Stimulated activated CD4-positive, alpha-beta T cell treated with anti-CD3 and anti-CD28 coated beads, Interleukin-4, amount 100 ng/mL, for 1 hour (primary cell): ENCODE data around the gene CCNJ.
A peak's percentile ranks its signal among the peaks of the same experiment; 100 is the strongest.
"Not testable (repeated sequence)": the region's sequence is repeated elsewhere in the genome, so short reads cannot be mapped to it uniquely, and the experiment has no call there.

Experiments
- DNase-seq: peaks from one replicate; pipeline ENCODE4 v3.0.0-alpha.2; 2020

The CCNJ gene

GRCh38 chr10:96043033-96043892, at the start of gene CCNJ:
CCNJ (plus strand) TSS chr10:96043583; CDS start chr10:96044394, 811 bp downstream.
- peak; percentile 84 for DNase-seq

- DNase-seq = not testable (repeated sequence)
Observed at GRCh38 chr10:95994376-95994775, 49.0 kb upstream of the CCNJ start.

- no peak for DNase-seq
Observed at GRCh38 chr10:95998255-95998784, 45.1 kb upstream of the CCNJ start.

- no peak for DNase-seq
Observed at GRCh38 chr10:96013956-96014355, 29.4 kb upstream of the CCNJ start.

GRCh38 chr10:96014473-96015102, 28.8 kb upstream of the CCNJ start:
- no peak for DNase-seq

- DNase-seq = no peak
Observed at GRCh38 chr10:96017191-96017687, 26.1 kb upstream of the CCNJ start.

GRCh38 chr10:96021332-96021731, 22.1 kb upstream of the CCNJ start:
- DNase-seq = no peak

GRCh38 chr10:96022739-96023138, 20.6 kb upstream of the CCNJ start:
- no peak for DNase-seq

- no peak for DNase-seq
Observed at GRCh38 chr10:96023168-96023567, 20.2 kb upstream of the CCNJ start.

GRCh38 chr10:96025566-96025965, 17.8 kb upstream of the CCNJ start:
- DNase-seq = no peak

GRCh38 chr10:96034625-96035024, 8.8 kb upstream of the CCNJ start:
- no peak for DNase-seq

- DNase-seq = no peak
Observed at GRCh38 chr10:96038476-96039387, 4.7 kb upstream of the CCNJ start.

GRCh38 chr10:96041146-96041545, 2.2 kb upstream of the CCNJ start:
- no peak for DNase-seq

GRCh38 chr10:96043893-96044715, 721 bp downstream of the CCNJ start:
- DNase-seq = peak; percentile 56

GRCh38 chr10:96044736-96045135, 1.4 kb downstream of the CCNJ start:
- DNase-seq = no peak

GRCh38 chr10:96046546-96046945, 3.2 kb downstream of the CCNJ start:
- DNase-seq = no peak

- no peak for DNase-seq
Observed at GRCh38 chr10:96047004-96047649, 3.7 kb downstream of the CCNJ start.

GRCh38 chr10:96047925-96048324, 4.5 kb downstream of the CCNJ start:
- DNase-seq = not testable (repeated sequence)

GRCh38 chr10:96049340-96049739, 6.0 kb downstream of the CCNJ start:
- no peak for DNase-seq

GRCh38 chr10:96053985-96054384, 10.6 kb downstream of the CCNJ start:
- no peak for DNase-seq

- DNase-seq = no peak
Observed at GRCh38 chr10:96056787-96057186, 13.4 kb downstream of the CCNJ start.
